ENCODE results near the gene CST7.

CST7 gene

GRCh38 chr20:24990810-24991252 is 41.8 kb downstream of the CST7 start:
- no peak for TF ChIP-seq CTCF (IDR thresholded peaks at IDR 0.05; ENCODE audit: low read depth, low read length, missing control alignments)
- H3K4me3 ChIP-seq (ENCODE audit: low read depth, low read length), result no peak overlapping the region
- in situ Hi-C loops (cut with HindIII; ENCODE audit: low sequenced_read_pairs), result loop anchor here (25.0 kb wide), 1 partner anchor 171 kb away; no protein-coding TSS in a partner anchor
- DNase-seq (ENCODE audit: low read depth), result no peak

- in situ Hi-C loops (cut with HindIII; ENCODE audit: low sequenced_read_pairs), result loop anchor here (25.0 kb wide), 1 partner anchor 170 kb away; no protein-coding TSS in a partner anchor
- no peak for DNase-seq (ENCODE audit: low read depth)
- no peak for TF ChIP-seq CTCF (IDR thresholded peaks at IDR 0.05; ENCODE audit: low read depth, low read length, missing control alignments)
- H3K4me3 ChIP-seq (ENCODE audit: low read depth, low read length), result peak overlapping the region; percentile 66
Measured at GRCh38 chr20:24991897-24992486, 42.9 kb downstream of the CST7 start.

- in situ Hi-C loops (cut with HindIII; ENCODE audit: low sequenced_read_pairs), result loop anchor here (25.0 kb wide), 1 partner anchor 170 kb away; no protein-coding TSS in a partner anchor
- H3K4me3 ChIP-seq (ENCODE audit: low read depth, low read length), result peak within 1 kb of the TSS; percentile 66
Measured at GRCh38 chr20:24992487-24993205, 43.6 kb downstream of the CST7 start, which contains the start of gene APMAP. TSS of gene APMAP (minus strand) at chr20:24992751. CDS start at chr20:24992688, 63 bp downstream.

GRCh38 chr20:24993337-24994185 is 44.5 kb downstream of the CST7 start:
- DNase-seq (ENCODE audit: low read depth), result peak; percentile 37
- H3K4me3 ChIP-seq (ENCODE audit: low read depth, low read length), result peak overlapping the region; percentile 66
- in situ Hi-C loops (cut with HindIII; ENCODE audit: low sequenced_read_pairs), result loop anchor here (25.0 kb wide), 1 partner anchor 169 kb away; no protein-coding TSS in a partner anchor
- peak; percentile 33 for TF ChIP-seq CTCF (IDR thresholded peaks at IDR 0.05; ENCODE audit: low read depth, low read length, missing control alignments)

More at GRCh38 chr20:24992487-24993205, 43.6 kb downstream of the CST7 start, which contains the start of gene APMAP:
- no peak for TF ChIP-seq CTCF (IDR thresholded peaks at IDR 0.05; ENCODE audit: low read depth, low read length, missing control alignments)
- peak; percentile 70 for DNase-seq (ENCODE audit: low read depth)

- TF ChIP-seq CTCF (IDR thresholded peaks at IDR 0.05; ENCODE audit: low read depth, low read length, missing control alignments), result no peak
- DNase-seq (ENCODE audit: low read depth), result no peak
- H3K4me3 ChIP-seq (ENCODE audit: low read depth, low read length), result no peak overlapping the region
- in situ Hi-C loops (cut with HindIII; ENCODE audit: low sequenced_read_pairs), result loop anchor here (25.0 kb wide), 1 partner anchor 168 kb away; no protein-coding TSS in a partner anchor
Measured at GRCh38 chr20:24994186-24994465, 45.1 kb downstream of the CST7 start.

Measured in astrocyte of the cerebellum (primary cell).